Midbrain (tissue), 1 donor: ENCODE measurements around the gene TEX54.
A peak's percentile ranks its signal among the peaks of the same experiment; 100 is the strongest.
"Not testable (repeated sequence)": the region's sequence is repeated elsewhere in the genome, so short reads cannot be mapped to it uniquely, and the experiment has no call there.

Source experiments
- DNase-seq: peaks from one replicate; lab custom pipeline; 2025; lab: John Stamatoyannopoulos, UW

TEX54 gene

DNA sequence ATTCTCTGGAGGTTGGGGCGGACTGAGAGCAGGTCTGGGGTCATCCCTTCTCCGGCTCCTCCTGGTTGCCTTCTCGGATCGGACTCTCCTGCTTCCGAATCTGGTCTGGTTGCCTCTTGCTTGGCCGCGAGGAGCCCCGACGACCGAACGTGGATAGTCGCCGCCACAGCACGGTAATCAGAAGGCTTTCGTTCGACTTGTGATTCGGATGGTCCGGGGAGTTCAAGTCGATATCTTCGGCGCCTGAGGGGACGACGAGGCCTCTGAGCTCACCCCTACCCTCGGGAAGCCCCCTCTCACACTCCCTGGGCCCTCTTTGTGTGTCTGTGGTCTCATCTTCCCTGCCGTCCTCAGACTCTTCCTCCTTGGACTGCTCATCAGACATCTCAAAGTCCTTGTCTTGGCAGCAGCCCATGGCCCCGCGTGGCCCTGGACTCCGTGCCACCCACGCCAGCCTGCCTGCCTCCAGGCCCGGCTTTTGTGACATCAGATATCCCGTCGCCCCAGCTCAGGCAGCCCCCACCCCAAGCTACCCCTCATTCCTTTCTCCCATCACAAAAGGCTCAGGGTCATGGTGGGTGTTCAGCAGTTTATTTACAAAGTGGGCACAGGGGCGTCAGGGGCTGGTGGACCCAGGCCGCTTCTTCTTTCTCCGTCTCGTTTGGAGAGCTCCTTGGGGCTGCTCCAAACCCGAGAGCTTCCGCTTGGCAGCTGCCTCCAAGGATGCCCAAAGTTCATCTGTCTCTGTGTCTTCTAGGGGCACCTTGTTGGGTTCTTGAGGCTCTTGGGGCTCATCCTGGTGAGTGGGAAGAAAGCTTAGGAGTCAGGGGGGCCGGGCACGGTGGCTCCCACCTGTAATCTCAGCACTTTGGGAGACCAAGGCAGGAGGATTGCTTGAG is at the start of gene TEX54:
Gene TEX54 (minus strand): TSS at position 506 of the 899 bp plus-strand sequence.
- no peak for DNase-seq

DNA sequence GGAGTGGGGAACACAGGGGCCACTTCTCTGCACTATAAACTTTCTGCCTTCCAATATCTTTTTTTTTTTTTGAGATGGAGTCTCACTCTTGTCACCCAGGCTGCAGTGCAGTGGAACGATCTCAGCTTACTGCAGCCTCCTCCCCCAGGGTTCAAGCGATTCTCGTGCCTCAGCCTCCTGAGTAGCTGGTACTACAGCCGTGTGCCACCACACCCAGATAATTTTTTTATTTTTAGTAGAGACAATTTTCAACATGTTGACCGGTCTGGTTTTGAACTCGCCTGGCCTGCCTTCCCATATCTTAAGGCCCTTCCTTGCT is 49.7 kb upstream of the TEX54 start:
- DNase-seq, result no peak

DNA sequence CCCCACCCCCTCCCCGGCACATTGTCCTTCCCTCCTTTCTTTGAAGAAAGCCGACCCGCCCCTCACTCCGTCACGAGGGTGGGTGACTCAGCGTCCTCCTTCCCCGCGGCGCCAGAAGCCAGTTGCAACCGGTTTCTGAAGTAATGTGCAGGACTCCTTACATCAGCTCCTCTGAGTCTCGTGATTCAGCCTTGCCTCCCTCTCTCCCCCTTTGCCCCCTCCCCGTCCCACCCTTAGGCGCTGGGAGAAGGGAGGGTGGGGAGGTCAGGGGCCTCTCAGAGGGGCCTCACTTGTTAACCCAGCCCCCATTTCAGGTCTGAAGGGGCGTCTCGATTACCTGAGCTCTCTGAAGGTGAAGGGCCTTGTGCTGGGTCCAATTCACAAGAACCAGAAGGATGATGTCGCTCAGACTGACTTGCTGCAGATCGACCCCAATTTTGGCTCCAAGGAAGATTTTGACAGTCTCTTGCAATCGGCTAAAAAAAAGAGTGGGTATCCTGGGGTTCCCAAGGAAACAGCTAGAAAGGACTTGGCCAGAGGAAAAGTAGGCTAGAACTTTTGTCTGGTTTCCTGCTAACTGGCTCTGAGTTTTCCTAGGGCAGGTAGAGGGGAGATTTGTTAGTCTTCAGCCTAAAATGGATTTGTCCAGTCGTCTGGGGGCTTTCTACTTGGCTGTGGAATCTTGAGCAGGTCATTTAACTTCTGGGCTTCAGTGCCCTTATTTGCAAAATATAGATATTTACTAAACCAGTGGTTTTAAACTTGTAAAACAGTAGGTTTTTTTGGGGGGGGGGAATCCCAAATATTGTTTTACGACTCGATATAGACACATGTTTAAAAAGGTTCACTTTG is 49.2 kb upstream of the TEX54 start:
- DNase-seq, result peak; percentile 85

DNA sequence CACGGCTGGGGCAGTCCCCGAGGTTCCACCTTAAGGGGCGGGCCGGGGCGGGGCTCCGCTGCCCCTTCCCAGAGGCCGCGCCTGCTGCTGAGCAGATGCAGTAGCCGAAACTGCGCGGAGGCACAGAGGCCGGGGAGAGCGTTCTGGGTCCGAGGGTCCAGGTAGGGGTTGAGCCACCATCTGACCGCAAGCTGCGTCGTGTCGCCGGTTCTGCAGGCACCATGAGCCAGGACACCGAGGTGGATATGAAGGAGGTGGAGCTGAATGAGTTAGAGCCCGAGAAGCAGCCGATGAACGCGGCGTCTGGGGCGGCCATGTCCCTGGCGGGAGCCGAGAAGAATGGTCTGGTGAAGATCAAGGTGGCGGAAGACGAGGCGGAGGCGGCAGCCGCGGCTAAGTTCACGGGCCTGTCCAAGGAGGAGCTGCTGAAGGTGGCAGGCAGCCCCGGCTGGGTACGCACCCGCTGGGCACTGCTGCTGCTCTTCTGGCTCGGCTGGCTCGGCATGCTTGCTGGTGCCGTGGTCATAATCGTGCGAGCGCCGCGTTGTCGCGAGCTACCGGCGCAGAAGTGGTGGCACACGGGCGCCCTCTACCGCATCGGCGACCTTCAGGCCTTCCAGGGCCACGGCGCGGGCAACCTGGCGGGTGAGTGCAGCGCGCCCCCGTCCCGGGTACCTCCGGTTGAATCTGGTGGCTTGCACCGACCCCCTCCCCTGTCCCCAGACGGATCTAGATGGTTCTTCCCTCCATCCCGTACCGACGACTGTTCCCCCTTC is 48.4 kb upstream of the TEX54 start, which contains the start of gene SLC3A2:
Gene SLC3A2 (plus strand): TSS at position 94 of the 776 bp plus-strand sequence. CDS start 128 bp downstream, at position 222.
- DNase-seq, result peak; percentile 91

DNA sequence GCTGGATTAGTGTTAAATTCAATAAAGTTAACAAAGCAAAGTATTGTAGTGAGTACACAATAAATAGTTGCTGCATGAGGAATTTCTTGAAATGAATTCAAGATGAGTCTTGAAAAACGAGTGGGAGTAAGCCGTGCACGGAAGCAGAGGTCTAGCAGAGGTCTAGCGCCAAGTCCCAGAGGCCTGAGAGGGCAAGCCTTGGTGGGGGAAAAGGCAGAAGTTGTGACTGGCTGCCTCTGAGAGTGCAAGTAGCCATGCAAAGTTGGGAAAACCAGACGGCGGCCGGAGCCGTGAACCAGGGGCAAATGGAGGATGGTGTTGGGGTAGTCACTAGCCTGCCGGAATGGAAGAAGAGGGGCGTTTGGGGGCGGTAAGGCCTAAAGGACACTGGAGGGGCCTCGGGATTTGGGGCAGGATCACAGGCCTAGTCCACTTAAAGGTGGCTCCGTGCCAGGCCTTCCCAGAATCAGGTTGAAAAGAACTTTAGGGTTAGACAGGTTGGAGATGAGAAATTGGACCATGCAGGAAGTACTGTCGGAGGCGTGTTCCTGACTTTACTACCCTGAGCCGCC is 47.7 kb upstream of the TEX54 start:
- no peak for DNase-seq

DNA sequence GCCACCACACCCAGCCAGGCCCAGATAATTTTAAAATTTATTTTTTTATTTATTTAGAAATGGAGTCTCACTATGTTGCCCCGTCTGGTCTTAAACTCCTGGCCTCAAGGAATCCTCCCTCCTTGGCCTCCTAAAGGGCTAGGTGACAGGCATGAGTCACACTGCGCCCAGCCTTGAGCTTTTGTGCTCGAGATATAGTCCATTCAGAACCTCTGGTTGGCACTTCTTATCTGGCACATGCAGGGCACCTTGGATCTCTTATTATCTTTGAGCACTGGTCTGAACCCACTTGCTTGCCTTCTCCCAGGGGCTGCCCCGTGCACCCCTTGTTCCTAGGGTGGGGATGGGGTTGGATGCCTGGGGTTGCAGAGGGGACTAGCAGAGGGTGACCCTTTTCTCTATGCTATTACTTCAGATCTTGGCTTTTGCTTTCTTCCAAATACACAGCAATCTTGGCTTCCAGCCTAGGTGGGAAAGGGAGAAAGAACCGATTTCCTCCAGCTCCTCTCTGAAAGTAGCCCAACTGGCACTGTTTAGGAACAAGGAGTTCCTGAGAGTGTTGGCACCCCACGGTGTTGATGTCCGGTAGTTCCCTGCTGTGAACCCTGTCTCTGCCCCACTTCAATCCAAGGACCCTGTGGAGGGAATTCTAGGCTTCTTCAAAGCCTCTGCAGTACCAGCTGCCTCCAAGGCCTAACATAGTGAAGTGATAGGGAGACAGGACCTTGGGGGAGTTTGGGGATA is 46.8 kb upstream of the TEX54 start:
- peak; percentile 59 for DNase-seq

DNA sequence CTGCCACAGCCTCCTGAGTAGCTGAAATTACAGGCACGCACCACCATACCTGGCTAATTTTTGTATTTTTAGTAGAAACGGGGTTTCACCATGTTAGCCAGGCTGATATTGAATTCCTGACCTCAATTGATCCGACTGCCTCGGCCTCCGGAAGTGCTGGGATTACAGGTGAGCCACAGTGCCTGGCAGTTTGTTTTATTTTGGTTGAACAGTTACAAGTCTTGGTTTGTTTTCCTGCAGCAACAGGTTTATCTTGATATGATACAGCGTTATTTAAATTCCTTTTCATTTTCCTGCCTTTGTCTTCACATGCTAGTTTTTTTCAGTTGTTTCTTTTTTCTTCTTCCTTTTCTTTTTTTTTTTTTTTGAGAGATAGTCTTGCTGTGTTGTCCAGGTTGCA is 44.1 kb upstream of the TEX54 start:
- DNase-seq, result no peak

DNA sequence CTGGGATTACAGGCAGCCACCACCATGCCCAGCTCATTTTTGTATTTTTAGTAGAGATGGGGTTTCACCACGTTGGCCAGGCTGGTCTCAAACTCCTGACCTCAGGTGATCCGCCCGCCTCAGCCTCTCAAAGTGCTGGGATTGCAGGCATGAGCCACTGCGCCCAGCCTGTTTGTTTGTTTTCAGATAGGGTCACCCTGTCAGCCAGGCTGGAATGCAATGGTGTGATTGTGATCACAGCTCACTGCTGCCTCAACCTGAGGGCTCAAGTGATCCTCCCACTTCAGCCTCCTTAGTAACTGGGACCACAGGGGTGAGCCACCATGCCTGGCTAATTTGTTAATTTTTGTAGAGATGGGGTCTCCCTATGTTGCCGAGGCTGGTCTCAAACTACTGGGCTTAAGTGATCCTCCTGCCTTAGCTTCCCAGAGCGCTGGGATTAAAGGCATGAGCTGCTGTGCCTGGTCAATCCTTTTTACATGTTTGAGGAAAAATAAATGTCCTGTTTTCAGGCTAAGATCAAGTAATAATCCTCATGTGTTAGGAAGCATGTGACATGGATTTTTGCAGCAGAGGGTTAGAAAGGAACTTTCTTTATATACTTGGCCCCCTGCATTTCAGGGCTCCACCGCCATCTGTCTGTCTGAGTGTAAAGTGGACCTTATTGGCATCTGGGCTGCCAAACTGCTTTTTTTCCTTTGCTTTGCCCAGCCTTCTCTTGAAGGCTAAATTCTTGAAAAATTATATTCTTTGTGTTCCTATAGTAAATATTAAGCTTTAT is 43.2 kb upstream of the TEX54 start:
- no peak for DNase-seq

DNA sequence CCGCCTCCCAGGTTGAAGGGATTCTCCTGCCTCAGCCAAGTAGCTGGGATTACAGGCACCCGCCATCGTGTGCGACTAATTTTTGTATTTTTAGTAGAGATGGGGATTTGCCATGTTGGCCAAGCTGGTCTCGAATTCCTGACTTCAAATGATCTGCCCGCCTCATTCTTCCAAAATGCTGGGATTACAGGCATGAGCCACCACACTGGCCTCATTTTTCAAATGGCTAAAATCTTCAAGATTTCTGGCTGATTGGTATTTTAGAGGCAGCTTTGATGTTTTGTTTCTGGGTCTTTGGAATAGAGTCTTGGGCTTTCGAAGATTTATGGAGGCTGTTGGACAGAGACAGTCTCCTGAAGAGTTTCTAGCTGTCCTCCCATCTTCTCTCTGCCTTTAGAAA is 42.2 kb upstream of the TEX54 start:
- DNase-seq, result no peak

DNA sequence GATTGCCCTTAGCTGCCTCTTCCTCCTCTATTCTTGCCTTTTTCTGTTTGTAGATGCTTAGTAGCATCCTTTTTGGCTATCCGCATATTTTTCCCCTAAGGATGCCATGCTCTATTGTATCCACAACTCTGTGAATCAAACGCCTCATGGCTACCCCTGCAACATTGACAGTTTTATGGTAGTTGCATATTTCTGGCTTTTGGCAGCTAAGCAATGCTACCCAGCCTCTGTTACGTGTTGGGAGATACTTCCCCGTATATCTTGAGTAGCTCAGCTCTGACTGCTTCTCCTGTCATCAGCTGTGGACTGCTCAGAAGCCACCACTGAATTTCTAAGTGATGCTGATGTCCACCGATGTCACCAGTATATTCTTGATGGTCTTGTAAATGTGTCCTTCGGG is 33.0 kb upstream of the TEX54 start:
- DNase-seq, result no peak

DNA sequence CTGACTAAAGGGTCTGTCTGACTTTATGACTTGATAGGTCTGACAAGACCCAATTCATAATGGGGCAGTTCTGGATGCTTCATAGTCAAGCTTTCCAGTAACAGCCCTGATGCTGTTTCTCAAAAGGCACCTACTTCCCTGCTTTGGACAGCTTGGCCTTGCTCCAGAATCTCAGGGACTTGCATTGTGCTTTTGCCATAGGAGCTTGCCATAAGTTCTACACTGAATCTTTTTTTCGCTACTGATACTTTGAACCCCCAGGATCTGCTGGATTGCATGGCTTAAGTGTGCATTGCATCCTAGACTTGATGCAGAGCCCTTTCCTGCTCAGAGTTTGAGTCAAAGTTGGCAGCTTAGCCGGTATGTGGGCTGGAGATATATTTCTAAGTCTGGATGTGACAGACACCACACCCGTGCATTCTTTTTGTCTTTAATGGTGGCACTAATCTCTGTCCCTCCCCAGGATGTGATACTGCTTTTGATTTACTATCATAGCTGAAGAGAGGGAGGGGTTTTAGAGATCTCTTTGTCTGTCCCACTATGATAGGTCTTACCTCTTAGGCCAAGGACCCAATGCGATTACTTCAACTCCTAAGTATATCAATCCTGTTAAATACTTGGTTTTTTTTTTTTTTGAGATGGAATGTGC is 31.2 kb upstream of the TEX54 start:
- DNase-seq, result no peak

DNA sequence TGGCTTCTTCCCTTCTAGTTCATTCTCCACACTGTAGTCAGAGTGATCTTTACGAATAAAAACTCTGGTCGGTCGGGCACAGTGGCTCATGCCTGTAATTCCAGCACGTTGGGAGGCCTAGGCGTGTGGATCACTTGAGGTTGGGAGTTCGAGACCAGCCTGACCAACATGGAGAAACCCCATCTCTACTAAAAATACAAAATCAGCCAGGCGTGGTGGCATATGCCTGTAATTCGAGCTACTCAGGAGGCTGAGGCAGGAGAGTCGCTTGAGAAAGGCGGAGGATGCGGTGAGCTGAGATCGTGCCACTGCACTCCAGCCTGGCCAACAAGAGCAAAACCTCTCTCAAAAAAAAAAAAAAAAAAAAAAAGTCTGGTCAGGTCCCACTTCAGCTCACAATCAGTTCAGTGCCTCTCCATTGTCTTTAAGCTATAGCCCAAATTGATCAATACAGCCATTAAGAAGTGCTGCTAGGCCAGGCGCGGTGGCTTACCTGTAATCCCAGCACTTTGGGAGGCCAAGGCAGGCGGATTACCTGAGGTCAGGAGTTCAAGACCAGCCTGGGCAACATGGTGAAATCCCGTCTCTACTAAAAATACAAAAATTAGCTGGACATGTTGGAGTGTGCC is 29.0 kb upstream of the TEX54 start:
- not testable (repeated sequence) for DNase-seq

DNA sequence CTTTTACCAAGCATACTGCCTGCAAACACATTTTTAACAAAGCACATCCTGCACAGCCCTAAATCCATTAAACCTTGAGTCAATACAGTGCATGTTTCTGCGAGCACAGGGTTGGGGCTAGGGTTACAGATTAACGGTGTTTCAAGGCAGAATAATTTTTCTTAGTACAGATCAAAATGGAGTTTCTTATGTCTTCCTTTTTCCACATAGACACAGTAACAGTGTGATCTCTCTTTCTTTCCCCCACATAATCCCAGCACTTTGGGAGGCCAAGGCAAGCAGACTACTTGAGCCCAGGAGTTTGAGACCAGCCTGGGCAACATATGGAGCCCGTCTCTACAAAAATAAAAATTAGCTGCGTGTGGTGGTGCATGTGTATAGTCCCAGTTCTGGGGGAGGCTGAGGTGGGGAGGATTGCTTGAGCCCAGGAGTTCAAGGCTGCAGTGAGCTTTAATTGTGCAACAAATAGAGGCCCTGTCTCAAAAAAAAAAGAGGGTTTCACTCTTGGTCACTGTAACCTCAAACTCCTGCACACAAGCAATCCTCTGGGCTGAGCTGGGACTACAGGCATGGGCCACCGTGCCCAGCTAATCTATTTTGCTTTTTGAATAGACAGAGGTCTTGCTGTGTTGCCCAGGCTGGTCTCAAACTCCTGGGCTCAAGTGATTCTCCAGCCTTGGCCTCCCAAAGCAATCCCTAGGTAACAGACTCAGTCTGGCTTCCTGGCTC is 28.4 kb upstream of the TEX54 start:
- DNase-seq, result no peak

DNA sequence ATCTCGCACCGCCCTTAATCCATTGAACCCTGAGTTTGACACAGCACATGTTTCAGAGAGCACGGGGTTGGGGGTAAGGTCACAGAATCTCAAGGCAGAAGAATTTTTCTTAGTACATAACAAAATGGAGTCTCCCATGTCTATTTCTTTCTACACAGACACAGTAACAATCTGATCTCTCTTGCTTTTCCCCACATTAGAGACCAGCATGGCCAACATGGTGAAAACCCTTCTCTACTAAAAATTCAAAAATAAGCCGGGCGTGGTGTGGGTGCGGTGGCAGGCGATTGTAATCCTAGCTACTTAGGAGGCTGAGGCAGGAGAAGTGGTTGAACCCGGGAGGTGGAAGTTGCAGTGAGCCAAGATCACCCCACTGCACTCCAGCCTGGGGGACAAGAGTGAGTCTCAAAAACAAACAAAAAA is 26.7 kb upstream of the TEX54 start:
- not testable (repeated sequence) for DNase-seq

DNA sequence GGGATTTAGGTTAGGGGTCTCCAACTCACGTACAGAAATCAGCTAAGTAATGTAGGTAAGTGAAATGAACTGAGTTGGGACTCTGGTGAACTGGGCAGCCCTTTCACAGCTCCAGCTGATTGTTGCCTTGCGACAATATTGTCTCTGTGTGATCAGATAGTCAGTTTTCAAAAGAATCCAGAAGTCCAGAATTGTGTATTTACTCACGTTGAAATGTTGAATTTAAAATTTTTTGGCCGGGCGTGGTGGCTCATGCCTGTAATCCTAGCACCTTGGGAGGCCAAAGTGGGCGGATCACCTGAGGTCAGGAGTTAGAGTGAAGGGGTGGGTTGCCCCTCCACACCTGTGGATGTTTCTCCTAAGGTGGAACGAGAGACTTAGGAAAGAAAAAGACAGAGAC is 25.6 kb upstream of the TEX54 start:
- no peak for DNase-seq

DNA sequence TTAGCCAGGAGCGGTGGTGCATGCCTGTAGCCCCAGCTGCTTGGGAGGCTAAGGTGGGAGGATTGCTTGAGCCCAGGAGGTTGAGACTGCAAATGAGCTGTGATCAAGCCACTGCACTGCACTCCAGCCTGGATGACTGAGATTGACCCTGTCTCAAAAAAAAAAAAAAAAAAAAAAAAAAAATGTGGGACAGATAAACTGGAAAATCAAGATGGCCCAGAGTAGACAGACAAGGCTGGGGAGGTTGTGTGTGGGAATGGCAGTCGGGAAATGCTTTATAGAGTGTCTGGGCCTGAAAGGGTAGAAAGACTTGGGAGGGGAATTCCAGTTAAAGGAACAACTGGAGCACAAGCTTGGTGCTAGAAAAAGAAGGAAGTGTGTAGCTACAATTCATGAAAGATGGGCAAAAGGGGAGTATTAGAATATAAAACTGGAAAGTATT is 24.9 kb upstream of the TEX54 start:
- no peak for DNase-seq

DNA sequence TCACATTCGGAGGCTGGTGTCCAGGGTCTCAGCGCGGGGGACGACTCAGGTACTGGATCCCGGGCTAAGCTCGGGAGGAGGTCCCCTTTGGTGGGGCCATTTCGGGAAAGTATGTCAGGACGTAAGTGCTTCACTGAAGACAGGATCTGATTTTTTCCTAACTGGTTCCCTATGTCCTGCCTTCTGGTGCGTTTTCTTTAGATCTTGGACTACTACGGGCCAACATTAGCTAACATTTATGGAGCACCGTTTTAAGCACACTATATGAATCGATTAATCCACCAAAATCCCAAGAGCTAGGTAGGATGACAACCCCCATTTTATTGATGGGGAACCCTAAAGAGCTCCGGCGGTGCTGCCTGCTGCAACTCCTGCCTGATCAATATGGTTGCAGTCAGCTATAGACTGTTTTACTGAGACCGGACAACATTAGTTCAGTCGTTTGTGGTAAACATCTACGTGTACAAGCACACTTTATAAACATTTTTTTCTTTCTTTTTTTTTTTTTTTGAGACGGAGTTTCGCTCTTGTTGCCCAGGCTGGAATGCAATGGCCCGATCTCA is 23.8 kb upstream of the TEX54 start:
- no peak for DNase-seq
